CD4-positive, alpha-beta T cell treated with Interleukin-12 subunit alpha and Interleukin-12 subunit beta, for 1 hour (primary cell): ENCODE measurements around the gene JOSD2.

Experiments used
- DNase-seq: peaks from one replicate; pipeline ENCODE4 v3.0.0-alpha.2; 2020

The JOSD2 gene

DNA sequence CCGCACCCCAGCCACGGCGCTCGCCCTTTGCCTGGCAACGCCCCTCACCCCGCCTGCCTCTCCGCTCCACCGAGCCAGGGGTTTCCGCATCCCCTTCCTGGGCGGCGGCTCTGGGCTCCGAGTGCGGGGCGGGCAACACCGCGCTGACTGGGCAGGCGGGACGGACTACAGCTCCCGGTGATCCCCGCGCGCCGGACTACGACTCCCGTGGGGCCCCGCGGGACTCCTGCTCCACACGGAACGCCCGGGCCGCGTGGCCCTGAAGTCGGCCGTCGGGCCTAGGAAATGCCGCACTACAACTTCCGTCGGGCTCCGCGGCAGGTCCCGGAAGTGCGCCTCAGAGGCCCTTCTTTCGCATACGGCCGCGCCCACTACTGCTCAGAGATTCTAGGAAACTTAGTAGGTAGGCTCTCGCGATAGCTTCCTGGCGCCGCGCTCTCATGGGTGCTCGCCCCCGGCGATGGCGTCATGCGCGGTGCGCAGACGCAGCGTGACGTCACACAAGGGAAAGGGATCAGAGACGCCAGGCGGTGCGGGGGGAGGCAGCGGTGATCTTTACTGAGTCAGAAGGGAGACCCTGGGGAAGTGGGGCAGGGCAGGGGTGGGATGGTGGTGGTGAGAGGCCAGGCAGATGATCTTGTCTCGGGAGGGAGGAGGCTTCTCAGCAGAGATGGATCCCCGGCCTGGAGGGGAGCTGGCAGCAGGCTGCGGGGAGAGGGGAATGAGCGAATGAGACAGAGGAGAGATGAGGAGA, at the start of gene JOSD2:
Gene JOSD2 (minus strand): TSS at position 123 of the 754 bp plus-strand sequence. CDS start 760 bp downstream, outside the sequence.
- peak; percentile 99 for DNase-seq

DNA sequence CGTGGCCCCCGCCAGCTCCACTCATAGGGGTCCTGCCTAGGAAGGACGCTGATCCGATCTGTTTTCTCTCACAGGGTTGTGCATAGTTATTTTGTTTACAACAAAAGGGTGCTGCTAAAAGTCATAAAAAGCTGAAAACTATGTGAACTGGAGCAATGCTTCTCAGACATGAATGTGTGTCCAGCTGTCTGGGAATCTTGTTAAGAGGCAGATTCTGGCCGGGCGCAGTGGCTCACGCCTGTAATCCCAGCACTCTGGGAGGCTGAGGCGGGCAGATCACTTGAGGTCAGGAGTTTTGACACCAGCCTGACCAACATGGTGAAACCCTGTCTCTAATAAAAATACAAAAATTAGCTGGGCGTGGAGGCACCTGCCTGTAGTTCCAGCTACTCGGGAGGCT, 48.6 kb upstream of the JOSD2 start:
- no peak for DNase-seq

- DNase-seq, result no peak
These were observed 47.5 kb upstream of the JOSD2 start for GRCh38 chr19:50558449-50558848.

DNA sequence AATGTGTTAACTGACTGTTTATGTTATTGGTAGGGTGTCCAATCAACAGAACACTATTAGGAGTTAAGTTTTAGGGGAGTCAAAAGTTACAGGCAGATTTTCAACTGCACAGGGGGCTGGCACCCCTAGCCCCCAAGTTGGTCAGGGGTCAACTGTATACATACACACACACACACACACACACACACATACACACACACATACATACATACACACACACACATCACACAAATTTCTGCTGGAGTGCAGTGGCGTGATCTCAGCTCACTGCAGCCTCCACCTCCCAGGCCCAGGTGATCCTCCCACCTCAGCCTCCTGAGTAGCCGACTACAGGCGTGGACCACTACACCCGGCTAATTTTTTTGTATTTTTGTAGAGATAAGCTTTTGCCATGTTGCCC, 47.0 kb upstream of the JOSD2 start:
- no peak for DNase-seq

- no peak for DNase-seq
These were observed 46.1 kb upstream of the JOSD2 start for GRCh38 chr19:50557009-50557613.

DNA sequence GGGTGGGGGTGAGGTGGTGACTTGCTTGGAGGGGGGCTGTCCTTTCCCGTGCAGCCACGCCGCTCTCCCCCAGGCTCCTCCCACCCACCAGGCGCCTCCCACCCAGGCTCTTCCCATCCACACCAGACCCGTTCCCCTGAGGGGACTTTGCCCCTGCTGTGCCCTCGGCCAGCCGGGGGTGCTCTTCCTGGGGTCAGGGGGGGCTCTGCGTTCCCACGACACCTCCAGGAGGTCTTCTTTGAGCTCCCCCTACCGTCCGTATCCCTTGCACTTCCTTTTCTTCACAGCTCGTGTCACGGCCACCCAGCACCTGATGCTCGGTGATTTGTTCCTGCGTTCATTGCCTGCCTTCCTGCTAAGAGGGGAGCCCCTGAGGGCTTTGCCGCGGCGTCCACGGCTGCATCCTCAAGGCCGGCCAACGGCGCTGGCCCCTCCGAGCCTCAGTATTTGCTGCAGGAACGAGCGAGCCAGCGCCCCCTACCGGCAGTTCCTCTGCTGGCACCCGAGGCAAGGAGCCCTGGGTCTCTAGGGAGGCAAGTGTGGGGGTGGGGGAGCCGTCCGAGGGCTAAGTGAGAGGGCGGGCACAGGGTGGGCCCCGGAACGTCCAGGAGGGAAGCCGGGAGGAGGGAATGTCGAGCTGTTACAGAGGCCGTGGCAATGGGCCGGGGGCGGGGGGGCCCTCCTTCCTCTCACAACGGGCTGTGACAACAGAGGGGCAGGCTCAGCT, 45.5 kb upstream of the JOSD2 start:
- DNase-seq, result peak; percentile 68

DNA sequence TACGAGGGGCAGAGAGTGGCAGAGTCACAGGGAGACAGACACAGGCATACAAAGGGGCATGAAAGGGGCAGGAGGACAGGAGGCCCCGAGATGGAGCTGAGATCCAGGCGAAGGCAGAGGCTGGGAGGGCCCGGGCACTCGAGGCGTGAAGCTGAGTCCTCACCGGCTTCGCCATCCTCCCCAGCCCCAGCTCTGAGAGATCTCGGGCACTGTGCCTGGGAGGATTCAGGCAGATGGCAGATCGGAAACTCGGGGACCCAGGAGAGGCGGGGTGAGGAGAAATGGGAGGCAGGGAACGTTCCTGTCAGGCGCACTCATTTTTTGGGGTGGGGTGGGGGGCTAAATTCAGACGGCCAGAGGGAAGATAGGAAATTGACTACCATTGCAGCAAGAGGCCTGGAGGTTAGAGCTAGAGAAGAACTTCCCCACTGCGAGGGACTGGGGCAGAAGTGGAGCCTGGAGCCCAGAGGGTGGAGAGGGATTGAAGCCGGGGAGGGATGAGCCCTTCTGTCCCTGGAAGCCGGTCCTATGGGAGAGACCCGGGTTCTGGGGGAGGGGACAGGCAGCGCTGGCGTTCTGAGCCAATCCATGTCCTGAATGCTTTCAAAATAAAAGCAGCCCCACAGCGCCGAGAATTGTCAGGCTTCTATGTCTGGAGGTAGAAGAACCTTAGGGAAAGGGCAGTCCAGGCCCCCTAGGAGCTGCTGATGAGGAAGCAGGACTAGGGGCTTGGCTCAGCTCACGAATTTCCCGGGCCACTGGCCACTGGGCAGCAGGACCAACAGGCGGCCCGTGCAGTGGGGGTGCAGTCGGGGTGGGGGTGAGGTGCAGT, 44.7 kb upstream of the JOSD2 start:
- DNase-seq, result no peak

- DNase-seq, result no peak
These were observed 44.0 kb upstream of the JOSD2 start for GRCh38 chr19:50555033-50555432.

GRCh38 chr19:50554212-50554611, 43.2 kb upstream of the JOSD2 start:
- no peak for DNase-seq

DNA sequence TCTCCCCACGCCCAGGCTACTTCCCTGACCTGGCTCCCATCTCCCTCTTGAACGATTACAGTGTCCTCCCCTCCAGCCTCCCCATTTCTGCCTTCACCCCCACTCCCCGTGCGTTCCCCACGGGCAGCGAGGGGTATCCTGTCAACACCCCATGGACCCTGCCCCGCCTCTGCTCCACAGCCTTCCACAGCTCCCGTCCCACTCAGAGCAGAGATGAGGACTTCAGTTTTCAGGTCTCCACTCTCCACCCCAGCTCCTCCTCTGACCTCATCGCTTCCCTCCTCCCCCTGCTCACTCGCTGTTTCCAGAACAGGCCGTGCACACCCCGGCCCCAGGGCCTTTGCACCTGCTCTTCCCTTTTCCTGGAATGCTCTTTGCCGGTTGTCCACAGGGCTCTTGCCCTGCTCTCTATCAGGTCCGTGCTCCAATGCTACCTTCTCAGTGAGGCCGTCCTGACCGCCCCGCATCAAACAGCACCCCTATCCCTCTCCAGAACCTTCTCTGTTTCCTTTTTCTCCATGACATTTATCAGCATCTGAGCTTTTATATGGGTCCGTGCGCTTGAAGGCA, 42.2 kb upstream of the JOSD2 start:
- no peak for DNase-seq

GRCh38 chr19:50552540-50552939, 41.5 kb upstream of the JOSD2 start:
- no peak for DNase-seq

DNA sequence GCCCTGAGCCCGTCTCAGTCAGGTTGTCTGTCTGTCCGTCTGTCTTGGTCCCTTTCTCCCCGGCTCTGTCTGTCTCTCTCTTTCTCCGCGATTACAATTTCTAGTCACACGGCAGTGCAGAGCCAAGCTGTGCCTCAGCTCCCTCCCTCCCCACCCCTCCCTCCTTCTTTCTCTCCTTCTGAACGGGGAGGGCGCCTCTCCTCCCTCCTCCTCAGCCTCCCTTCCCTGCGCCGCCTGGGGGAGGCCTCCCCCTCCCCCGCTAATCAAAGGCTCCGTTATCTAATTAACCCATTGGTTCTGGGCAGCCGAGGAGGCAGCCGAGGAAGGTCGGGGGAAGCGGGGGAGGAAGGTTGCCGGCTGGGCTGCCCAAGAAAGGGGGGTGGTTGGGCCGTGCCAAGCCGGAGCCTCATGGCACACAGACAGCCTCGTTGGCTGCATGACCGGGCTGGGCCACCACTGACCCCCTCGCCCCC, 40.8 kb upstream of the JOSD2 start:
- no peak for DNase-seq

DNA sequence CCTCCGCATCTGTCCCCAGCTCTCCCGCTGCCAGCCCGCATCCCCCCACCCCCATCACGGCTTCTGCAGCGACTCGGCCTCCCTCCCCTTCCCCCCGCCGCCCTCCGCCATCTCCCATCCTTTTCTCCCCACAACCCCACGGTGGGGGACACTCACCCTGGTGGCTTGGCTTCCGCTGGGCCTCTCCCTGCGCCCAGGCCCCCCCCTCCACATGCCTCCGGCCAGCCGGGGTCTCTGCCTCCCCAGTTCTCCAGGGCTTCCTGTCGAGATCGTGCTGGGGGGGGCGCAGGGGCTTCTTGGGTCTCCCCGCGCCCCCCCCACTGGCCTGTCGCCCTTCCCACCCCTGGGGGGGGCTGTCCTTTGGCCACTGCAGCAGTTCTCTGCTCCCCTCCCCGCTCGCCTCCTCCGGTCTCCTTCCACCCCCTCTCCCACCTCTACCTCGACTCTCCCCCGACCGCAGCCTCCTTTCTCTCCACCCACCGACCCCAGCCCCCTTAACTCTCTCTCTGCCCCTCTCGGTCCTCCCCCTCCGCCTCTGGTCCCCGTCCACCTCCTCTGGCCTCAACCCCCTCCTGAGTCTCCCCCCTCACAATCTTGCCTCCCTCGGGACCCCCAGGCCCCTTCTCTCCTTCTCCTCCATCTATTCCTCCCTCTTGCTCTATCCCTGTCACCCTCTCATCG, 40.2 kb upstream of the JOSD2 start:
- DNase-seq, result no peak

DNA sequence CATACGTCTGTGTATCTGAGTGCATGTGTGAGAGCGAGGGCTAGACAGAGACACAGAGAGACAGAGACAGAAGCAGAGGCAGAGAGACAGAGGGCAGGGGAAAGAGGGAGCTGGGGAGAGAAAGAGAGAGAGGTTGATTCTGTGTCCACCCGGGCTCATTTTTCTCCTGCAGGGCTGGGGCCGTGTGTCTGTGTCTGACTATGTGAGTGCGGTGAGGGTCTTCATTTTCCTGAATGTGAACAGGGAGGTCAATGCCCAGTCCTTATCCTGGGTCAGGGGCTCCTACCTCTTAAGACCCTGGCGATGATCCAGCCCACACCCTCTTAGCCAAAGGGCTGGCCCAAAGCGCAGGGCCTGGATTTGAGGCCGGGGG, 39.6 kb upstream of the JOSD2 start:
- DNase-seq, result no peak

GRCh38 chr19:50549927-50550593, 39.1 kb upstream of the JOSD2 start:
- DNase-seq, result no peak

GRCh38 chr19:50549059-50549926, 38.3 kb upstream of the JOSD2 start:
- DNase-seq, result no peak

DNA sequence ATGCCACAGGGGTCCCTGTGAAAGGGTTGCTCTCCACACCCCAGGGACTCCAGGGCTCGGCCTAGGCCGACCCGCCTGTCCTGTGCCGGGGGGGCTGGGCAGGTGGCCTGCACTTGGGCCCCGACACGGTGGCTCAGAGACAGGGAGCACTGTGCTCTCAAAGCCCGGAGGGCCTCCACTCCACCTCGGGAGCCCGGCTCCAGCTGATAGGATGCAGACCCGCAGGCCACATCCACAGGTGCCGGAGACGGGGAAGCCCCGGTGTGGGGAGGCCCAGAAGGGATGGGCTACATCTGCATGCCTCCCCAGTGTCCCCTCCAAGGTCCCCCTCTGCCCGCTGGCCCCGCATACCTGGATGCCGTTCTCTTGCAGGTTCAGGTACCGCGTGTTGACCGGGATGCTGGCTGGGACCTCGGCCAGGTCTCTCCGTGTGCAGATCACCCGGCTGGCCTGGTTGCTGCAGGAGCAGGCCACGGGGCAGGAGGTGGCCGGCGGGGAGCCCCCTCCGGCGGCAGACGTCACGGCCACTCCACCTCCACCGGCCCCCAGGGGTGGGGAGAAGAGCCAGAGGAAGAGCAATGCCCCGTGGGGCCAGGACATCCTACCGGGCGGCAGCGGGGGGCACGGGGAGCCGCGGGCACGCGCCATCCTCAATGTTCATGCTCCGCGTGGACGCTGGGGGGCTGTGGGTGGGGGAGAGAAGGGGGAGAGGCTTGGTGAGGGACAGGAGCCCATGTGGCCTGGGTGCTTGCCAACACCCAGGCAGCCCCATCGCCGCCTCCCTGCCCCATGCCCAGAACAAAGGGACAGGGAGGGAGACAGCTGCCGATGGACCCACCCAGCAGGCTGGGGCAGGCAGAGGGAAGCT, 37.4 kb upstream of the JOSD2 start:
- DNase-seq, result no peak

GRCh38 chr19:50547385-50548190, 36.6 kb upstream of the JOSD2 start:
- DNase-seq, result no peak
